H9 (cell line): ENCODE measurements around the gene PRKX. TPM values are rescaled to one million over a fixed set of nuclear protein-coding genes. Genes with fewer than 3 reads are reported as not detected.

ENCODE experiments used
- DNase-seq: peaks from one replicate; pipeline ENCODE4 v3.0.0-alpha.2; 2017
- H2AFZ ChIP-seq: one replicate; pipeline ENCODE4 v1.6.1; 2013; ENCODE audit warnings: mild to moderate bottlenecking, low read length, control low read depth, moderate library complexity
- H2AK5ac ChIP-seq: 2 replicates; pipeline ENCODE4 v1.6.1; 2013; ENCODE audit warnings: low read length, control low read depth, mixed read lengths; ENCODE audit not compliant: insufficient read length
- H2BK120ac ChIP-seq: one replicate; pipeline ENCODE4 v1.6.1; 2013; ENCODE audit warnings: low read depth, mild to moderate bottlenecking, low read length, control low read depth, inconsistent platforms; ENCODE audit not compliant: poor library complexity, severe bottlenecking
- H2BK12ac ChIP-seq: 2 replicates; pipeline ENCODE4 v1.6.1; 2013; ENCODE audit warnings: low read length, control low read depth, mixed read lengths, low read depth; ENCODE audit not compliant: insufficient read length
- H2BK15ac ChIP-seq: 2 replicates; pipeline ENCODE4 v1.6.1; 2013; ENCODE audit warnings: low read depth, low read length, control low read depth
- H2BK20ac ChIP-seq: one replicate; pipeline ENCODE4 v1.6.1; 2013; ENCODE audit warnings: low read depth, mild to moderate bottlenecking, low read length, control low read depth, inconsistent platforms; ENCODE audit not compliant: poor library complexity, severe bottlenecking
- H2BK5ac ChIP-seq: 2 replicates; pipeline ENCODE4 v1.6.1; 2013; ENCODE audit warnings: low read length, control low read depth, mixed read lengths; ENCODE audit not compliant: insufficient read length
- H3K14ac ChIP-seq: 2 replicates; pipeline ENCODE4 v1.6.1; 2013; ENCODE audit warnings: low read length, control low read depth; ENCODE audit not compliant: insufficient read depth
- H3K18ac ChIP-seq: 2 replicates; pipeline ENCODE4 v1.6.1; 2013; ENCODE audit warnings: low read depth, mild to moderate bottlenecking, mixed read lengths, low read length, control low read depth; ENCODE audit not compliant: insufficient read length
- H3K23ac ChIP-seq: 2 replicates; pipeline ENCODE4 v1.6.1; 2013; ENCODE audit warnings: low read length, control low read depth, mixed read lengths, low read depth; ENCODE audit not compliant: insufficient read length
- H3K23me2 ChIP-seq: 2 replicates; pipeline ENCODE4 v1.6.1; 2013; ENCODE audit warnings: low read depth, mild to moderate bottlenecking, mixed read lengths, low read length, control low read depth; ENCODE audit not compliant: insufficient read length, poor library complexity, severe bottlenecking
- H3K27ac ChIP-seq: 2 replicates; pipeline ENCODE4 v1.5.1; 2013; ENCODE audit warnings: low read length, control low read depth, mixed read lengths, low read depth; ENCODE audit not compliant: insufficient read length
- H3K27me3 ChIP-seq: 2 replicates; pipeline ENCODE4 v1.6.1; 2013; ENCODE audit warnings: low read length, control low read depth, inconsistent platforms; ENCODE audit not compliant: insufficient read depth
- H3K4ac ChIP-seq: 2 replicates; pipeline ENCODE4 v1.6.1; 2013; ENCODE audit warnings: low read depth, mild to moderate bottlenecking, control low read depth, inconsistent platforms, low read length, moderate library complexity
- H3K4me1 ChIP-seq: 2 replicates; pipeline ENCODE4 v1.6.1; 2013; ENCODE audit warnings: low read length, control low read depth, inconsistent platforms; ENCODE audit not compliant: insufficient read depth
- H3K4me2 ChIP-seq: 2 replicates; pipeline ENCODE4 v1.6.1; 2013; ENCODE audit warnings: low read length, control low read depth, mixed read lengths; ENCODE audit not compliant: insufficient read length, insufficient read depth
- H3K56ac ChIP-seq: 2 replicates; pipeline ENCODE4 v1.6.1; 2013; ENCODE audit warnings: low read depth, mild to moderate bottlenecking, mixed read lengths, low read length, control low read depth; ENCODE audit not compliant: insufficient read length
- H3K79me1 ChIP-seq: 2 replicates; pipeline ENCODE4 v1.6.1; 2013; ENCODE audit warnings: low read depth, mild to moderate bottlenecking, moderate library complexity, low read length, control low read depth, inconsistent platforms; ENCODE audit not compliant: insufficient read depth, poor library complexity, severe bottlenecking
- H3K79me2 ChIP-seq: 2 replicates; pipeline ENCODE4 v1.6.1; 2013; ENCODE audit warnings: low read length, control low read depth, inconsistent platforms; ENCODE audit not compliant: insufficient read depth
- H3K9ac ChIP-seq: 2 replicates; pipeline ENCODE4 v1.6.1; 2013; ENCODE audit warnings: low read length, control low read depth, mixed read lengths; ENCODE audit not compliant: insufficient read length; ENCODE audit errors: extremely low read depth
- H3K9me3 ChIP-seq: one replicate; pipeline ENCODE4 v1.6.1; 2013; ENCODE audit warnings: low read depth, low read length, inconsistent platforms; ENCODE audit not compliant: control insufficient read depth
- H3T11ph ChIP-seq: one replicate; pipeline ENCODE4 v1.6.1; 2013; ENCODE audit warnings: mild to moderate bottlenecking, low read length, control low read depth, inconsistent platforms
- H4K20me1 ChIP-seq: one replicate; pipeline ENCODE4 v1.6.1; 2013; ENCODE audit not compliant: control insufficient read depth, insufficient read length, insufficient read depth
- H4K5ac ChIP-seq: 2 replicates; pipeline ENCODE4 v1.6.1; 2013; ENCODE audit warnings: low read depth, mild to moderate bottlenecking, mixed read lengths, low read length, control low read depth; ENCODE audit not compliant: insufficient read length
- H4K8ac ChIP-seq: replicated peaks from 2 replicates; pipeline ENCODE4 v1.6.1; 2013; ENCODE audit warnings: low read length, control low read depth, mixed read lengths, low read depth; ENCODE audit not compliant: insufficient read length
- H4K91ac ChIP-seq: 2 replicates; pipeline ENCODE4 v1.6.1; 2013; ENCODE audit warnings: low read depth, mild to moderate bottlenecking, moderate library complexity, mixed read lengths, low read length, control low read depth; ENCODE audit not compliant: insufficient read length
- H3K27ac Mint-ChIP-seq, 3 experiments: 2 replicates in 2 of 3; 3 replicates in 1 of 3; pipeline ENCODE4 v1.8.0; 2020 to 2021; ENCODE audit warnings: mixed read lengths in 3 of 3, mild to moderate bottlenecking in 1 of 3, moderate library complexity in 1 of 3
- H3K27me3 Mint-ChIP-seq: 2 replicates; pipeline ENCODE4 v1.8.0; 2021; ENCODE audit warnings: low read depth, mild to moderate bottlenecking, moderate library complexity, mixed read lengths
- H3K36me3 Mint-ChIP-seq, 3 experiments: 2 replicates in 2 of 3; 3 replicates in 1 of 3; pipeline ENCODE4 v1.8.0; 2020 to 2021; ENCODE audit warnings: low read depth in 3 of 3, mixed read lengths in 3 of 3; ENCODE audit not compliant: insufficient read depth in 1 of 3
- H3K4me1 Mint-ChIP-seq, 2 experiments: 2 replicates each; pipeline ENCODE4 v1.8.0; 2020; ENCODE audit warnings: mixed read lengths in 2 of 2
- H3K4me3 Mint-ChIP-seq, 2 experiments: 2 replicates in 1 of 2; 3 replicates in 1 of 2; pipeline ENCODE4 v1.8.0; 2020 to 2021; ENCODE audit warnings: mild to moderate bottlenecking in 2 of 2, mixed read lengths in 2 of 2, moderate library complexity in 1 of 2
- H3K9me3 Mint-ChIP-seq, 2 experiments: 2 replicates in 1 of 2; 3 replicates in 1 of 2; pipeline ENCODE4 v1.8.0; 2020; ENCODE audit warnings: mild to moderate bottlenecking in 2 of 2, mixed read lengths in 2 of 2, moderate library complexity in 1 of 2
- CTCF ChIP-seq: fragments of 200-600 bp; sonication (generic); conservative IDR thresholded peaks from 3 replicates; pipeline ENCODE4 v1.8.0; 2021; ENCODE audit warnings: antibody characterized with exemption, mild to moderate bottlenecking
- WGBS: extraction: QIAGEN DNeasy Blood & Tissue Kit; methylation state at CpG from one replicate; pipeline ENCODE4 v1.1.7; 2013; ENCODE audit warnings: missing lambda C conversion rate, low lambda C conversion rate, mixed read lengths; ENCODE audit not compliant: insufficient read length; ENCODE audit errors: extremely low coverage; 5-methylcytosine and 5-hydroxymethylcytosine counted together
- total RNA-seq: library from RNA; stranded (reverse); gene quantifications from 2 replicates; pipeline ENCODE4 v1.2.1, GENCODE V29; 2021

PRKX gene
- total RNA-seq, 1 experiment from 2014 or later = 108 TPM

- WGBS = no CpG with 5 or more reads among the region's 7 CpGs
- Histone ChIP-seq H3K27me3 (no peaks in the 10 kb centered on the region), H3K23me2 (no peaks in the 10 kb centered on the region), H3K79me1 (no peaks in the 10 kb centered on the region), H2BK12ac (no peak overlapping the region), H4K91ac (no peak overlapping the region), H3K14ac (no peak overlapping the region), H3K18ac (no peak overlapping the region), H3K23ac (no peak overlapping the region), H3K9me3 (no peaks in the 10 kb centered on the region), H3K79me2 (no peaks in the 10 kb centered on the region), H3K4me2 (no peak overlapping the region), H2BK20ac (no peak overlapping the region), H3K27ac (no peak overlapping the region), H3K9ac (no peak overlapping the region), H3K56ac (no peak overlapping the region), H2BK120ac (no peak overlapping the region), H2BK15ac (no peak overlapping the region), H3T11ph (no peak overlapping the region), H4K20me1 (no peaks in the 10 kb centered on the region), H2AK5ac (no peak overlapping the region), H4K8ac (no peak overlapping the region), H2BK5ac (no peak overlapping the region), H3K4me1 (no peaks in the 10 kb centered on the region), H2AFZ (no peak overlapping the region), H4K5ac (no peak overlapping the region), H3K4ac (no peak overlapping the region)
- peaks cover 2 to 6% of the 10 kb centered on the region in 2 experiments; a peak in 2 of 5 replicates for H3K9me3 Mint-ChIP-seq
- TF ChIP-seq CTCF = no peak
- H3K36me3 Mint-ChIP-seq = peaks cover 3 to 11% (median 6%) of the 10 kb centered on the region in 3 experiments; a peak in 6 of 7 replicates
- no peaks in the 10 kb centered on the region for H3K4me1 Mint-ChIP-seq
- no peak overlapping the region; a peak in 1 of 5 replicates for H3K4me3 Mint-ChIP-seq
- no peak overlapping the region; a peak in 2 of 7 replicates for H3K27ac Mint-ChIP-seq
- no peak for DNase-seq
- H3K27me3 Mint-ChIP-seq = no peaks in the 10 kb centered on the region
Measured at GRCh38 chrX:3599802-3600430, 113.5 kb downstream of the PRKX start.
